BLaER1 treated with 17β-estradiol and CSF1 and Interleukin-3, amounts not matched to agents 10 nM and 100 nM (cell line): ENCODE measurements around the gene INKA1.

Experiments used
- H3K27ac ChIP-seq, 11 experiments: shearing (Covaris generic); formaldehyde crosslinking; 2 replicates each; pipeline ENCODE4 v1.8.1; 2022
- H3K27me3 ChIP-seq, 11 experiments: shearing (Covaris generic); formaldehyde crosslinking; 2 replicates each; pipeline ENCODE4 v1.8.1; 2022
- H3K36me3 ChIP-seq, 11 experiments: shearing (Covaris generic); formaldehyde crosslinking; 2 replicates each; pipeline ENCODE4 v1.8.1; 2022
- H3K4me1 ChIP-seq, 10 experiments: shearing (Covaris generic); formaldehyde crosslinking; 2 replicates each; pipeline ENCODE4 v1.8.1; 2022
- H3K4me2 ChIP-seq, 11 experiments: shearing (Covaris generic); formaldehyde crosslinking; 2 replicates each; pipeline ENCODE4 v1.8.1; 2022
- H3K4me3 ChIP-seq, 10 experiments: shearing (Covaris generic); formaldehyde crosslinking; 2 replicates each; pipeline ENCODE4 v1.8.1; 2022
- H3K9ac ChIP-seq, 11 experiments: shearing (Covaris generic); formaldehyde crosslinking; 2 replicates each; pipeline ENCODE4 v1.8.1; 2022
- H3K9me3 ChIP-seq, 11 experiments: shearing (Covaris generic); formaldehyde crosslinking; replicated peaks in 1 of 11; 2 replicates each; pipeline ENCODE4 v1.8.1; 2022
- H4K20me1 ChIP-seq, 11 experiments: shearing (Covaris generic); formaldehyde crosslinking; 2 replicates each; pipeline ENCODE4 v1.8.1; 2022
- Cebpa-rat ChIP-seq, 11 experiments: shearing (Covaris generic); IDR thresholded peaks; 2 replicates each; pipeline ENCODE4 v1.8.1; 2022

INKA1 gene

DNA sequence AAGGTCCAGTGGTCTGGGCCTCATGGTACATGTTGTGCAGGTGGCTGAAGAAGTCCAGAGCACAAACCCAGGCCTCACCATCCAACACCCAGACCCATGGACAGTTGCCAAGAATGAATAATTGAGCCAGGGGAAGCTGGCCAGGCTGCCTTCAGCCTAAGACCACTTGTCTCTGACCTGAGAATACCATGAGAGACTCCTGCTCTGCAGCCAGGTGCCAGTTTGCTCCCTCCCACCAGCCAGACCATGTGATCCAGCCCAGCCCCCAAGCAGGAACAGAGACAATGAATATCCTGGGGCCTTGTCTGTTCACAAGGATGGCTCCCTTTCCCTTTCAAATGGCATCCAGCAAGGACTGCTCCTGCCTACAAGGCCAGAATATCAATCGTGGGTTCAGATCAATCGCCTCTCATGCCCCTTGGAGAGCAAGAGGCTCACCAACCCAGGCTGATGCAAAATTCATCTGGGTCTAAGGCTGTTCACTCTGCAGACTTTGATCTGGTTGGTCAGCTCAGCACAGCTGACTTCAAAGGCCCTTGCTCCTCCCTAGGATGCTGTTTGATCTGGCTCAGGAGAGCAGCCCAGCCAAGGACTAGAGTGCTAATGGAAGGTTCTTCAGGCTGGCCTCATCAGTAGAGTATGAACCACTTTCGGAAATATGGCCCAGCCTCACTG is 39.9 kb downstream of the INKA1 start:
- no peak for TF ChIP-seq Cebpa-rat (IDR thresholded peaks at IDR 0.05)
- Histone ChIP-seq H3K36me3 (peaks cover 17 to 80% (median 71%) of the 10 kb centered on the region in 11 experiments; a peak in 21 of 22 replicates), H3K27ac (no peak overlapping the region), H3K4me2 (no peak overlapping the region), H3K9me3 (no peaks in the 10 kb centered on the region), H3K4me1 (peaks cover 7 to 38% (median 35%) of the 10 kb centered on the region in 10 experiments; a peak in 18 of 20 replicates), H3K4me3 (no peak overlapping the region), H4K20me1 (peaks cover 0 to 16% (median 0%) of the 10 kb centered on the region in 11 experiments; a peak in 1 of 22 replicates), H3K27me3 (no peaks in the 10 kb centered on the region), H3K9ac (peak overlapping the region in 4 of 11 experiments; percentile 8 to 35 (median 18); a peak in 5 of 22 replicates)

DNA sequence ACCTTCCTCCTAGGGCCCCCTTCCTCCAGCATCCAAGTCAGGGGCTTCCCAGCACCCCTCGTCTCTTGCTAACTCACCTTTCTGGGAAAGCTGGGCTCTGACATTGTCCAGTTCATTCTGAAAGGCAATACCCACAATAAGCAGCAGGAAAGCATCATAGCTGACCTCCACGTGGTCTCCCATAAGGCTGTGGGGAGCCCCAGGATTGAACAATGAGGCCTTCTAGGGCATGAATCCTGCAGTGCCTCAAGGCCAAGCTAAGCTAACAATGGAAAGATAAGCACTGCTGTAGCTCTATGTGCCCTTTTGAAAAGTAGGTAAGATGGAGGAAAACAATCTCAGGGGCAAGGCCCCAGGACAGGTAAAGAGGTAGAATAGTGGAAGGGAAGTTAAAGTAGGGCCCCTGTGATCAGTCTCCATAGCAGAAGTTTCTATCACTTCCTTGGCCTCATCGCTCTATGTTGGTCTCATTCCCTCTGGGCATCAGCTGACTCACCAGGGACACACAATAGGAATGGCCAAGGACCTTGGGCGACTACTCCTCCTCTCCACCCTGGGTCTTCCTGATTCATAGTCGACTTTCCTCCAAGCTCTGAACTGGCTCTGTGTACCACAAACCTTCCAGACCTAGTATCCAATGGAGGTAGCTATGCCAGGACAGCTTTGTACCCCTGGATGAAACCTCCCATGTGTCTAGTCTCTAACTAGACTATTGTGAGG is 41.6 kb downstream of the INKA1 start:
- H3K36me3 ChIP-seq: peaks cover 17 to 77% (median 69%) of the 10 kb centered on the region in 11 experiments; a peak in 21 of 22 replicates
- no peaks in the 10 kb centered on the region for H3K27me3 ChIP-seq
- H3K9ac ChIP-seq: no peak overlapping the region
- no peak for TF ChIP-seq Cebpa-rat (IDR thresholded peaks at IDR 0.05)
- H3K4me3 ChIP-seq: no peak overlapping the region
- no peak overlapping the region for H3K4me2 ChIP-seq
- no peak overlapping the region for H3K27ac ChIP-seq
- H3K9me3 ChIP-seq: no peaks in the 10 kb centered on the region
- H3K4me1 ChIP-seq: peaks cover 7 to 24% (median 22%) of the 10 kb centered on the region in 10 experiments; a peak in 18 of 20 replicates
- H4K20me1 ChIP-seq: peaks cover 0 to 16% (median 0%) of the 10 kb centered on the region in 11 experiments; a peak in 1 of 22 replicates

DNA sequence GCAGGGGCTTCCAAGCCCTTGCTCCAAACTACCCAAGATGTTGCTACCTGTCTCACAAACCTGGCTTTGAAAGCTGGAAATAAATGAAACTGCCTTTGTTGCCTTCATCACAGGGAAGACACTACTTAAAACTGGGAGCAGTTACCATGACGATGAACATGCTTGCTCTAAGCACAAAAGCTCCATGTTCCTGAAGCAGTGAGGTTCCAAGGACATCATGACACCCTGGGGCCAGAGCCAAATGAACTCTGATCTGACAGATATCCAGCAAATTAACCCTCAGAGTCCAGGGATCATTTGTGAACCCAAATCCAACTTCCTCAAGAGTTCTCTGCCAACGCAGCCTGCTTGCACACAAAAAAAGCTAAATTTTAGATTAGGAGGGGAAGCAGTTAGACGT is 42.6 kb downstream of the INKA1 start:
- no peak overlapping the region; a peak in 1 of 22 replicates for H3K9ac ChIP-seq
- H3K4me1 ChIP-seq: peaks cover under 1 to 14% (median 11%) of the 10 kb centered on the region in 10 experiments; a peak in 17 of 20 replicates
- H3K4me2 ChIP-seq: no peak overlapping the region
- H3K27me3 ChIP-seq: no peaks in the 10 kb centered on the region
- H3K4me3 ChIP-seq: no peak overlapping the region
- peaks cover 0 to 16% (median 0%) of the 10 kb centered on the region in 11 experiments; a peak in 1 of 22 replicates for H4K20me1 ChIP-seq
- no peaks in the 10 kb centered on the region for H3K9me3 ChIP-seq
- H3K36me3 ChIP-seq: peaks cover 17 to 82% (median 69%) of the 10 kb centered on the region in 11 experiments; a peak in 21 of 22 replicates
- no peak overlapping the region for H3K27ac ChIP-seq
- no peak for TF ChIP-seq Cebpa-rat (IDR thresholded peaks at IDR 0.05)
